Mesenchymal stem cell (in vitro differentiated cells and primary cell): ENCODE results near the gene SUSD3.

Source experiments
- DNase-seq: peaks from one replicate; pipeline ENCODE4 v3.0.0-alpha.2; 2013
- H2AFZ ChIP-seq: one replicate; pipeline ENCODE4 v1.6.1; 2013; ENCODE audit warnings: low read depth, mild to moderate bottlenecking, control low read depth, inconsistent platforms, low read length, moderate library complexity
- H2AK5ac ChIP-seq: 2 replicates; pipeline ENCODE4 v1.6.1; 2013; ENCODE audit warnings: low read length, moderate library complexity, mild to moderate bottlenecking, inconsistent platforms; ENCODE audit not compliant: severe bottlenecking
- H2BK120ac ChIP-seq: one replicate; pipeline ENCODE4 v1.6.1; 2013; ENCODE audit warnings: low read depth, mild to moderate bottlenecking, inconsistent platforms, low read length, moderate library complexity
- H2BK12ac ChIP-seq, 2 experiments: one replicate each; pipeline ENCODE4 v1.6.1; 2013; ENCODE audit warnings: inconsistent platforms in 2 of 2, low read length in 2 of 2, mild to moderate bottlenecking in 2 of 2, moderate library complexity in 2 of 2, control low read depth in 1 of 2
- H2BK15ac ChIP-seq: one replicate; pipeline ENCODE4 v1.6.1; 2013; ENCODE audit warnings: mild to moderate bottlenecking, low read depth, inconsistent platforms; ENCODE audit not compliant: poor library complexity, severe bottlenecking
- H2BK5ac ChIP-seq: 2 replicates; pipeline ENCODE4 v1.6.1; 2013; ENCODE audit warnings: low read depth, mild to moderate bottlenecking, low read length, control low read depth, inconsistent platforms; ENCODE audit not compliant: poor library complexity, severe bottlenecking
- H3K14ac ChIP-seq, 2 experiments: one replicate each; pipeline ENCODE4 v1.6.1; 2013; ENCODE audit warnings: inconsistent platforms in 2 of 2, low read length in 2 of 2, control low read depth in 1 of 2, mild to moderate bottlenecking in 1 of 2, moderate library complexity in 1 of 2
- H3K18ac ChIP-seq, 2 experiments: one replicate each; pipeline ENCODE4 v1.6.1; 2013; ENCODE audit warnings: inconsistent platforms in 2 of 2, low read length in 2 of 2, control low read depth in 1 of 2, low read depth in 1 of 2, mild to moderate bottlenecking in 1 of 2
- H3K23ac ChIP-seq, 2 experiments: one replicate each; pipeline ENCODE4 v1.6.1; 2013; ENCODE audit warnings: inconsistent platforms in 2 of 2, low read length in 2 of 2, mild to moderate bottlenecking in 2 of 2, moderate library complexity in 2 of 2, control low read depth in 1 of 2
- H3K27ac ChIP-seq: 2 replicates; pipeline ENCODE4 v1.5.1; 2013; ENCODE audit warnings: mild to moderate bottlenecking, moderate library complexity, low read length, control low read depth, inconsistent platforms; ENCODE audit not compliant: poor library complexity, severe bottlenecking
- H3K27me3 ChIP-seq, 2 experiments: 2 replicates each; pipeline versions ENCODE4 v1.6.1 to v1.7.0; 2013; ENCODE audit warnings: low read length in 2 of 2, mild to moderate bottlenecking in 2 of 2, moderate library complexity in 2 of 2, control low read depth in 1 of 2, inconsistent platforms in 1 of 2; ENCODE audit not compliant: control insufficient read depth in 1 of 2, insufficient read depth in 1 of 2
- H3K36me3 ChIP-seq, 2 experiments: 2 replicates each; pipeline versions ENCODE4 v1.6.1 to v1.7.0; 2013; ENCODE audit warnings: low read length in 2 of 2, control low read depth in 1 of 2, inconsistent platforms in 1 of 2, low read depth in 1 of 2, mild to moderate bottlenecking in 1 of 2; ENCODE audit not compliant: insufficient read depth in 2 of 2, control insufficient read depth in 1 of 2
- H3K4ac ChIP-seq, 2 experiments: one replicate each; pipeline ENCODE4 v1.6.1; 2013; ENCODE audit warnings: inconsistent platforms in 2 of 2, low read length in 2 of 2, mild to moderate bottlenecking in 2 of 2, moderate library complexity in 2 of 2, control low read depth in 1 of 2, low read depth in 1 of 2
- H3K4me1 ChIP-seq: 2 replicates; pipeline ENCODE4 v1.6.1; 2013; ENCODE audit warnings: low read depth, low read length, control low read depth; ENCODE audit not compliant: control insufficient read depth, insufficient read depth
- H3K4me2 ChIP-seq: 2 replicates; pipeline ENCODE4 v1.6.1; 2013; ENCODE audit warnings: low read length, mild to moderate bottlenecking, inconsistent platforms; ENCODE audit not compliant: poor library complexity, severe bottlenecking
- H3K4me3 ChIP-seq, 2 experiments: 2 replicates each; pipeline versions ENCODE4 v1.5.1 to v1.7.0; 2013; ENCODE audit warnings: low read length in 2 of 2, mild to moderate bottlenecking in 2 of 2, control low read depth in 1 of 2, low read depth in 1 of 2; ENCODE audit not compliant: insufficient read depth in 1 of 2
- H3K79me1 ChIP-seq: replicated peaks from 2 replicates; pipeline ENCODE4 v1.6.1; 2013; ENCODE audit warnings: mild to moderate bottlenecking, control low read depth, low read length, inconsistent platforms; ENCODE audit not compliant: poor library complexity, severe bottlenecking
- H3K9ac ChIP-seq: 2 replicates; pipeline ENCODE4 v1.7.0; 2013; ENCODE audit warnings: mild to moderate bottlenecking, low read length, moderate library complexity
- H3K9me3 ChIP-seq: 2 replicates; pipeline ENCODE4 v1.7.0; 2013; ENCODE audit warnings: mild to moderate bottlenecking, low read length; ENCODE audit not compliant: control insufficient read depth
- H4K8ac ChIP-seq: one replicate; pipeline ENCODE4 v1.6.1; 2013; ENCODE audit warnings: inconsistent platforms, mild to moderate bottlenecking, low read length, moderate library complexity
- H4K91ac ChIP-seq: one replicate; pipeline ENCODE4 v1.6.1; 2013; ENCODE audit warnings: mild to moderate bottlenecking, low read length, inconsistent platforms
- WGBS: methylation state at CpG from one replicate; pipeline ENCODE4 v1.1.7; 2013; ENCODE audit warnings: mixed read lengths; 5-methylcytosine and 5-hydroxymethylcytosine counted together

Gene SUSD3

DNA sequence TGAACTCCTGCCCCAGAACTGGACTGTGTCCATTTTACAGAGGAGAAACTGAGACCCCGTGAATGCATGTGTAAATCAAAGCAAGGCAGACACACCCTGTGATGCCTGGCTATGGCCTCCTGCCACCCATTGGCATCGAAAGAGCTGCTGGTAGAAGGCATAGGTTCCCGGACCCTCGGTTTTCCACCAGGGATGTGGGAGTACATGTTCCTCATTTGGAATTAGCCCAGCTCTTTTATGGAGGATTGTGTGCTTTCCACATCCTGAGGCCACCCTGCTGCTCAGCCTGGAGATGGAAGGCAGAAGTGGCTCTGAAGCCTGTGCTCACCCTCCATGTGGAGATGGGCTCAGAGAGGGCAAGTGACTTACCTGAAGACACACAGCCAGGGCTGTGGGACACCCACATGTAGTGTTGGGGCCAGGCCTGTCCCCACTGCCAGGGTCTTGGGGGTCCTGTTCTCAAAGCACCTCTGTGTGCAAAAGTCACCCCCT, 2.8 kb downstream of the SUSD3 start:
- peaks cover 0 to 55% of the 10 kb centered on the region in 2 experiments for H3K27me3 ChIP-seq
- WGBS, result 95% methylated on average over 4 of the region's 4 CpGs
- H3K9ac ChIP-seq, result no peak overlapping the region

GRCh38 chr9:93061791-93062763, 3.6 kb downstream of the SUSD3 start:
- no peak overlapping the region for H3K4ac ChIP-seq
- H3K36me3 ChIP-seq, result peaks cover 0 to 3% of the 10 kb centered on the region in 2 experiments
- no peak overlapping the region for H3K23ac ChIP-seq
- no peak overlapping the region for H2BK120ac ChIP-seq
- peaks cover 14% of the 10 kb centered on the region for H3K4me1 ChIP-seq
- 62% methylated on average over 19 of the region's 19 CpGs for WGBS
- no peak overlapping the region for H3K27ac ChIP-seq
- H3K27me3 ChIP-seq, result peaks cover 0 to 55% of the 10 kb centered on the region in 2 experiments
- H3K4me2 ChIP-seq, result no peak overlapping the region
- no peaks in the 10 kb centered on the region for H3K79me1 ChIP-seq
- DNase-seq, result no peak
- no peak overlapping the region for H2BK5ac ChIP-seq
- H4K8ac ChIP-seq, result no peak overlapping the region
- H2AK5ac ChIP-seq, result no peak overlapping the region
- no peaks in the 10 kb centered on the region for H3K9me3 ChIP-seq
- no peak overlapping the region for H2BK12ac ChIP-seq
- H3K4me3 ChIP-seq, result no peak overlapping the region
- H3K14ac ChIP-seq, result peak overlapping the region in 1 of 2 experiments; percentile 21
- H2AFZ ChIP-seq, result no peak overlapping the region
- H4K91ac ChIP-seq, result no peak overlapping the region
- no peak overlapping the region for H2BK15ac ChIP-seq
- no peak overlapping the region for H3K9ac ChIP-seq
- H3K18ac ChIP-seq, result no peak overlapping the region

More for the DNA sequence above, 2.8 kb downstream of the SUSD3 start:
- Histone ChIP-seq H3K18ac (no peak overlapping the region), H3K36me3 (peaks cover 0 to 3% of the 10 kb centered on the region in 2 experiments), H3K4ac (no peak overlapping the region), H3K14ac (no peak overlapping the region), H3K79me1 (no peaks in the 10 kb centered on the region), H4K8ac (no peak overlapping the region), H2BK15ac (no peak overlapping the region), H3K9me3 (no peaks in the 10 kb centered on the region), H4K91ac (no peak overlapping the region), H2BK5ac (no peak overlapping the region), H3K4me2 (no peak overlapping the region), H2BK12ac (no peak overlapping the region), H3K23ac (no peak overlapping the region), H3K4me1 (peaks cover 14% of the 10 kb centered on the region), H2AK5ac (no peak overlapping the region), H2AFZ (no peak overlapping the region), H3K27ac (no peak overlapping the region), H3K4me3 (no peak overlapping the region), H2BK120ac (no peak overlapping the region)
- no peak for DNase-seq

- Histone ChIP-seq H3K4ac (no peak overlapping the region), H3K27ac (no peak overlapping the region), H3K18ac (no peak overlapping the region), H2AFZ (no peak overlapping the region), H3K36me3 (no peaks in the 10 kb centered on the region), H3K4me2 (no peak overlapping the region), H3K4me1 (peaks cover 2% of the 10 kb centered on the region), H3K79me1 (no peaks in the 10 kb centered on the region), H3K27me3 (peaks cover 0 to 41% of the 10 kb centered on the region in 2 experiments), H3K14ac (no peak overlapping the region), H2BK120ac (no peak overlapping the region), H2BK15ac (no peak overlapping the region), H3K23ac (no peak overlapping the region), H2BK12ac (no peak overlapping the region), H3K9ac (no peak overlapping the region), H4K8ac (no peak overlapping the region), H2AK5ac (no peak overlapping the region), H3K9me3 (no peaks in the 10 kb centered on the region), H3K4me3 (no peak overlapping the region), H2BK5ac (no peak overlapping the region), H4K91ac (no peak overlapping the region)
- 80% methylated on average over 12 of the region's 12 CpGs for WGBS
- no peak for DNase-seq
These were observed 6.1 kb downstream of the SUSD3 start for GRCh38 chr9:93064392-93065134.
